Gastrocnemius medialis (tissue), 4 donors: Measurements from ENCODE around the gene ZNF536. TPM values are rescaled to one million over a fixed set of nuclear protein-coding genes. Genes with fewer than 3 reads are reported as not detected.
"Not testable (repeated sequence)": the region's sequence is repeated elsewhere in the genome, so short reads cannot be mapped to it uniquely, and the experiment has no call there.

Experiments
- ATAC-seq, 2 donors: fragments of 150-250 bp; one replicate each; pipeline ENCODE4 v1.9.1; 2016
- DNase-seq, 2 donors: peaks; one replicate each; pipeline ENCODE4 v3.0.0-alpha.2; 2019
- H3K27ac ChIP-seq, 4 donors: fragments of 200-600 bp; sonication (generic); 1 replicate in 1 of 4; 2 replicates in 3 of 4; pipeline ENCODE4 v1.5.1; 2016 to 2018; ENCODE audit warnings: mild to moderate bottlenecking in 2 of 4, moderate library complexity in 1 of 4
- H3K27me3 ChIP-seq, 3 donors: fragments of 200-600 bp; sonication (generic) in 2 of 3; 1 replicate in 1 of 3; 2 replicates in 2 of 3; pipeline versions ENCODE4 v1.5.1 to v1.6.0; 2016 to 2019; ENCODE audit warnings: mild to moderate bottlenecking in 1 of 3, moderate library complexity in 1 of 3
- H3K36me3 ChIP-seq, 2 donors: fragments of 200-600 bp; sonication (generic) in 1 of 2; one replicate each; pipeline ENCODE4 v1.5.1; 2017 to 2018
- H3K4me1 ChIP-seq, 2 donors: fragments of 200-600 bp; sonication (generic) in 1 of 2; one replicate each; pipeline ENCODE4 v1.5.1; 2016 to 2017; ENCODE audit warnings: mild to moderate bottlenecking in 2 of 2
- H3K4me3 ChIP-seq, 4 donors: fragments of 200-600 bp; sonication (generic) in 3 of 4; 1 replicate in 1 of 4; 2 replicates in 3 of 4; pipeline ENCODE4 v1.5.1; 2016 to 2019; ENCODE audit warnings: mild to moderate bottlenecking in 2 of 4
- H3K9me3 ChIP-seq, 3 donors: fragments of 200-600 bp; sonication (generic) in 2 of 3; 1 replicate in 1 of 3; 2 replicates in 2 of 3; pipeline ENCODE4 v1.5.1; 2016 to 2019
- CTCF ChIP-seq, 5 experiments: fragments of 450-650 bp in 3 of 5; fragments of 200-600 bp in 2 of 5; sonication (generic) in 2 of 5; IDR thresholded peaks in 4 of 5; conservative IDR thresholded peaks in 1 of 5; 1 replicate in 4 of 5; 2 replicates in 1 of 5; pipeline ENCODE4 v1.5.1; 2016 to 2019; ENCODE audit warnings: antibody characterized with exemption in 5 of 5, mild to moderate bottlenecking in 3 of 5, moderate library complexity in 3 of 5
- POLR2A ChIP-seq, 2 donors: fragments of 450-650 bp; IDR thresholded peaks; one replicate each; pipeline ENCODE4 v1.6.1; 2017; ENCODE audit warnings: antibody characterized with exemption in 2 of 2, mild to moderate bottlenecking in 2 of 2, moderate library complexity in 2 of 2
- in situ Hi-C, 4 donors: fragments of 200-750 bp; cut with MboI; loops; one replicate each; pipeline versions ENCODE4 v1.15.0 to v1.8.0; 2017; ENCODE audit warnings: low sequenced_read_pairs in 4 of 4
- intact Hi-C: fragments of 100-400 bp; cut with DNase I; formaldehyde crosslinking; loops from one replicate; pipeline ENCODE4 v1.15.1; 2023; ENCODE audit warnings: low total_unique reads
- total RNA-seq, 4 donors: library from RNA; depleted of rRNA; stranded (reverse); fragments of >200 nt; gene quantifications; one replicate each; pipeline versions ENCODE4 v1.1.0 to v1.2.3, GENCODE V29; 2016

The ZNF536 gene
- total RNA-seq, 4 donors from 2014 or later: 0.12 to 0.44 (median 0.20) TPM; not detected in 1

- Histone ChIP-seq H3K4me1 (no peaks in the 10 kb centered on the region), H3K27ac (no peak overlapping the region), H3K9me3 (no peaks in the 10 kb centered on the region), H3K27me3 (peaks cover 0 to 4% (median 0%) of the 10 kb centered on the region in 3 donors), H3K36me3 (no peaks in the 10 kb centered on the region), H3K4me3 (no peak overlapping the region)
- DNase-seq: no peak
- no peak for ATAC-seq
- in situ Hi-C loops: no loop called here
- no peak for TF ChIP-seq POLR2A (IDR thresholded peaks at IDR 0.05)
- no peak for TF ChIP-seq CTCF (IDR thresholded peaks at IDR 0.05 in 4 of 5, conservative IDR thresholded peaks at IDR 0.05 in 1 of 5)
- intact Hi-C loops: no loop called here
Measured at GRCh38 chr19:30394481-30395151, 22.4 kb downstream of the ZNF536 start.

- Histone ChIP-seq H3K4me1 (no peaks in the 10 kb centered on the region), H3K27me3 (no peaks in the 10 kb centered on the region), H3K27ac (no peak overlapping the region), H3K36me3 (no peaks in the 10 kb centered on the region), H3K9me3 (no peaks in the 10 kb centered on the region), H3K4me3 (no peak overlapping the region)
- in situ Hi-C loops: no loop called here
- intact Hi-C loops: no loop called here
- no peak for TF ChIP-seq POLR2A (IDR thresholded peaks at IDR 0.05)
- no peak for ATAC-seq
- no peak for DNase-seq
Measured at GRCh38 chr19:30395283-30395682, 23.1 kb downstream of the ZNF536 start.

GRCh38 chr19:30398539-30398938, 26.4 kb downstream of the ZNF536 start:
- H3K9me3 ChIP-seq, H3K4me1 ChIP-seq, in situ Hi-C loops, DNase-seq, H3K27me3 ChIP-seq, ATAC-seq, H3K27ac ChIP-seq, intact Hi-C loops, H3K36me3 ChIP-seq, H3K4me3 ChIP-seq: not testable (repeated sequence)

- Histone ChIP-seq H3K4me3 (no peak overlapping the region), H3K4me1 (peaks cover 0 to 6% of the 10 kb centered on the region in 2 donors), H3K36me3 (no peaks in the 10 kb centered on the region), H3K9me3 (no peaks in the 10 kb centered on the region), H3K27ac (no peak overlapping the region), H3K27me3 (no peaks in the 10 kb centered on the region)
- in situ Hi-C loops: no loop called here
- intact Hi-C loops: no loop called here
- ATAC-seq (no peak), DNase-seq (no peak)
- no peak for TF ChIP-seq CTCF (IDR thresholded peaks at IDR 0.05 in 4 of 5, conservative IDR thresholded peaks at IDR 0.05 in 1 of 5)
- TF ChIP-seq POLR2A (IDR thresholded peaks at IDR 0.05): no peak
Measured at GRCh38 chr19:30401956-30402355, 29.8 kb downstream of the ZNF536 start.

- Histone ChIP-seq H3K4me3 (no peak overlapping the region), H3K27ac (no peak overlapping the region), H3K9me3 (no peaks in the 10 kb centered on the region), H3K27me3 (no peaks in the 10 kb centered on the region), H3K36me3 (no peaks in the 10 kb centered on the region), H3K4me1 (peaks cover 0 to 6% of the 10 kb centered on the region in 2 donors)
- DNase-seq (no peak), ATAC-seq (no peak)
- in situ Hi-C loops: no loop called here
- no peak for TF ChIP-seq CTCF (IDR thresholded peaks at IDR 0.05 in 4 of 5, conservative IDR thresholded peaks at IDR 0.05 in 1 of 5)
- no peak for TF ChIP-seq POLR2A (IDR thresholded peaks at IDR 0.05)
- intact Hi-C loops: no loop called here
Measured at GRCh38 chr19:30402436-30403202, 30.4 kb downstream of the ZNF536 start.
